HG02642 (cell line): ENCODE data around the gene PWWP2B.
"Not testable (repeated sequence)": the region's sequence is repeated elsewhere in the genome, so short reads cannot be mapped to it uniquely, and the experiment has no call there.

ENCODE experiments used
- ATAC-seq: cut with Tn5 transposase; IDR thresholded peaks from one replicate; pipeline ENCODE4 v1.9.1; 2021; ENCODE audit warnings: mild to moderate bottlenecking; ENCODE audit not compliant: unreplicated experiment, poor library complexity

The PWWP2B gene

DNA sequence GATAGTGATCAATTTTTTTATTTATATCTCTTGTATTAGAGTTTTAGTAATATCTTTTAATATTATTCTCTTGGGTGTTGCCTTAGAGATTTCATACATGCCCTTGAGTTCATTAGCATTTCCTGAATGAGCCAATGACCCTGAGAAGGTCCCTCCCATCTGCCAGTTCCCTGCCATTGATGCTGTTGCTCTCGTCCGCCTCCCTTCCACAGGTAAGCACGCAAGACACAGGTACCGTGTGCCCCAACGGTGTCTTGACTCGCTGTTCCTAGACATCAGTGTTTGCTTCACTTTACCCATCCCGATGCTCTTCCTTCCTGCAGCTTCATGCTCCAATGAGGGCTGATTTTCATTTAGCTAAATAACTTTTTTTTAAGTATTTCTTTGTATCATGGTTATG is 19.7 kb upstream of the PWWP2B start:
- no peak for ATAC-seq

- ATAC-seq, result not testable (repeated sequence)
Measured at GRCh38 chr10:132379026-132379425, 18.0 kb upstream of the PWWP2B start.

DNA sequence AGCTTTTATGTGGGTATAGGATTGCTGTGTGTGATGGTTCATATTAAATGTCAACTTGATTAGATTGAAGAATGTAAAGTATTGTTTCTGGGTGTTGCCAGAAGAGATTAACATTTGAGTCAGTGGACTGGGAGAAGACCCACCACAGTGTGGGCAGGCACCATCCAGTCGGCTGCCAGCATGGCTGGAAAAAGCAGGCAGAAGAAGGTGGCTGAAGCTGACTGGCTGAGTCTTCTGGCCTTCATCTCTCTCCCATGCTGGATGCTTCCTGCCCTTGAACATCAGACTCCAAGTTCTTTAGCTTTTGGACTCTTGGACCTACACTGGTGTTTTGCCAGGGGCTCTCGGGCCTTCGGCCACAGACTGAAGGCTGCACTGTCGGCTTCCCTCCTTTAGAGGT is 16.0 kb upstream of the PWWP2B start:
- not testable (repeated sequence) for ATAC-seq

- ATAC-seq, result no peak
Measured at GRCh38 chr10:132381741-132382140, 15.3 kb upstream of the PWWP2B start.

DNA sequence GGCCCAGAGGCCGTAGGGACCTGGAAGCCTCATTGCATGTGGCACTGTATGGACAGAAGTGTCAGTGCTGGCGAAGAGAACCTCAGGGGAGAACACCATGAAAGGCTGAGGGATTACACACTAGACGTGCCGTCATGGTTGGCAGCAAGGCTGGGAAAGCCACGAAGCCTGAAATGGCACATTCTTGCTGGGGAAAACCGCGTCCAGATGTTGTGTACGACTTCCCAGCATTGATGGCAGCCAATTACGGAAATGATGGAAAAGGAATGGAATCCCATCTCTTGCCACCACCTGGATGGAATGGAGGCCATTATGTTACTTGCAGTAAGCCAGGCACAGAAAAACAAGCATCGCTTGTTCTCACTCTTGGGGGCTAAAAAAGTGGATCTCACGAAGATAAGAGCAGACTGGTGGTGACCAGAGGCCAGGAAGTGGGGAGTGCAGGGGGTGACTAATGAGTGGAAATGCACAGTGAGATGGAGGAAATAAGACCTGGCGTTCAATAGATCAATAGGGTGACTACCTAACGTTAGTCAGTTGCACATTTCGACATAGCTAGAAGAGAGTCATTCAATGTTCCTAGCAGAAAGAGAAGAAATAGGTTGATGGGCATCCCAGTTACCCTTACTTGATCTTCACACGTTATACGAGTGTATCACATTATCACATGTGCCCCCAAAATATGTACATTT is 14.6 kb upstream of the PWWP2B start:
- no peak for ATAC-seq

- ATAC-seq, result no peak
Measured at GRCh38 chr10:132383101-132383500, 13.9 kb upstream of the PWWP2B start.

GRCh38 chr10:132383751-132384196 is 13.2 kb upstream of the PWWP2B start:
- no peak for ATAC-seq

DNA sequence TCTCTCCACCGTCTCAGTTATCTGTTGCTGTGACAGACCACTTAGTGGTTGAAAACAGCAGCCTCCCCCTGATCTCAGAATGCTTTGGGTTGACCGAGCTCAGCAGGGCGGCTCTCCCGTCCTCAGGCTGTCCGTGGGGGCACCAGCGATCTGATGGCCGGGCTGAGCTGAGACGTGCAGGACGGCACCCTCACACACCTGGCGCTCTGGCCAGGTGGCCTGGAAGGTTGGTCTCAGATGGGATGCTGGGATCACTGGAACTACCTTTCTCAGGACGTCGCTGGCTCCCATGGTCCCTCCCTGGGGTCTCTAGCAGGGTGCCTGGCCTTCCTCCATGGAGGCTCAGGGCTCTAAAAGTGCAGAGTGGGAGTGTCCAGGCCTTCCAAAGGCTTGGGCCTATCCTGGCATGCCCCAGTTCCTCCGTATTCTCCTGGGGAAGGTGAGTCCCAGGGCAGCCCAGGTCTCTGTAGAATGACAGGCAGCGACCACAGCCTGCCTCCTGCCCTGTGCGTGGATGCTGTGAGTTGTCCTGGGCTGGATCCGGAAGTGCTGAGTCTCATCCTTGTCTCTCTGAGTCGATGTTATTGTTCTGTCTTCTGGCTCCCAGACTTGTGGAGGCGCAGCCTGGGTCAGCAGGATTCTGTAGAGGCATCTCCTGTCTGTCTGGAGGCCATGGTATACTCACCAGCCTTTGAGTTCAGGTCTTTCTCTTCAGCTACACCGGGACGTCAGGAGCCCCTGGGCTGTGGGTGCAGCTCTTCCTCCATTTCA is 12.2 kb upstream of the PWWP2B start:
- ATAC-seq, result no peak

GRCh38 chr10:132385389-132385667 is 11.7 kb upstream of the PWWP2B start:
- ATAC-seq, result no peak

DNA sequence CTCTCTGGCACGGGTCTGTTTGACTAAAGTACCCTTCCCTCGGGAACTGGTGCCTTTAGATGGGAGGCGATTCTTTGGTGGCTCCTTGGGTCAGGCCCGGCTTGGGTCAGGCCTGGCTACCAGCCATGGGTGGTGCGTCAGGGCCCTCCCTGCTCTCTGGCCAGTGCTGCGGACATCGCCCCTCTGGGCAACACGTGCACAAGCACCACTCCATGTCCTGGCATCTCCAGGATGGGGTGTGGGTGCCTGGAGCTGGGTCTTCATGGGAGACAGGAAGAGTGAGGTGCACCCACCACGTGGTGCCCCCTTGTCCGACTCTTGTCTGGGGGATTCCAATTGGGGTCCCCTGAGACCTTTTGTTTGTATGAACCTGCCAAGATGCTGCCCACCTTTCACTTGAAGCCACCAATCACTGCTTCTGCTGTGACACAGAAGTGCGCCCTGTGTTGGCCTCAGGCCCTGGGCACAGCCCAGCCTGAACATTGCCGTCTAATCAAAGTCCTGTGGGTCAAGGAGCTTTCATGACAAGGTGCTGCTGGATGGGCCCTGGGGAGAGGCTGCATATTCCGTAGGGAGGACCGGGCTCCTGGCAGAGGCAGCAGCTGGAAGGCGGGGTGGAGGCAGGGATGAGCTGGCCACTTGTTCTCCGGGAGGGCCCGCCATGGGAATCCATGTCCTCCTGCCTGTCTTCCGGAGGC is 11.1 kb upstream of the PWWP2B start:
- ATAC-seq, result no peak

DNA sequence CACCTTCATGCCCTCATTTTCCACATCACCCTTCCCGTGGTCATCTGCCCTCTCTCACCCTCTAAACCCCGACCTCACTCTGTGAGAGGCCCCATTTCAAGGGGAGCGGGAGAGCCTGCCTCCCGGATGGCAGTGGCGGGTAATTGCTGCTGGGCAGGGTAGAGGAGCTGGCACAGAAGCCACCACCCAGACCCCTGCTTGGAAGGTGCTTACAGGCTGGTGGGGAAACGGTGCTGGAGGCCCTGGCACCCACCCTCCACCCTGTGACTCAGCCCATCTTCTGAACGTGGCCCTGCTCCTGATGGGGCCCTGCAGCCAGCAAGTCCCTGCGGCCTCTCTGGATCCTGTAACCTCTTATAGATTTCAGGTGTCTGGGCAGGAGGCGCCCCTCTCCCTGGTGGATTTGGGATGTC is 10.6 kb upstream of the PWWP2B start:
- no peak for ATAC-seq

DNA sequence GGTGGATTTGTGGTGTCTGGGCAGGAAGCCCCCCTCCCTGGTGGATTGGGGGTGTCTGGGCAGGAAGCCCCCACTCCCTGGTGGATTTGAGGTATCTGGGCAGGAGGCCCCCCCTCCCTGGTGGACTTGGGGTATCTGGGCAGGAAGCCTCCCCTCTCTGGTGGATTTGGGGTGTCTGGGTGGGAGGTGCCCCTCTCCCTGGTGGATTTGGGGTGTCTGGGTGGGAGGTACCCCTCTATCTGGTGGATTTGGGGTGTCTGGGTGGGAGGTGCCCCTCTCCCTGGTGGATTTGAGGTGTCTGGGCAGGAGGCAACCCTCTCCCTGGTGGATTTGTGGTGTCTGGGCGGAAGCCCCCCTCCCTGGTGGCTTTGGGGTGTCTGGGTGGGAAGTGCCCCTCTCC is 10.1 kb upstream of the PWWP2B start:
- not testable (repeated sequence) for ATAC-seq

DNA sequence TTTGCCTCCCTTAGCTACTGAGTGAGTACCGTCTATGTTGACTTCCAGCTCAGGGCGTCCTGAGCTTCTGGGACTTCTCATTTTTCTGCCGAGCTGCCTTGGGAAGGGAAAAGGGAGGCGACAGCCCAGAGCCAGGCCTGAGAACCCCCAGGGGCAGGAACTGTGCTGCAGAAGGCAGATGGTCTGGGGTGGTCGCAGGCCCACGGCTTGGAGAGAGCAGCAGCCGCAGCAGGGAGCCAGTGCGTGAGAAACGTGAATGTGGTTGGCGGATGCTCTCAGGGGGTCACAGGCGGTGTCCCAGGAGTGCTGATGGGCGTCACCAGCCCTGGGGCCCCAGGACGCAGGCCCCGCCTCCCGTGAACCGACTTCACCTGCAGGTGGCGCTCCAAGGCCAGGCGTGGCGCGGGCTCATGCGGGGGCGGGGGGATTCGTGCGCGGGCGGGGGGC is 9.2 kb upstream of the PWWP2B start:
- no peak for ATAC-seq

DNA sequence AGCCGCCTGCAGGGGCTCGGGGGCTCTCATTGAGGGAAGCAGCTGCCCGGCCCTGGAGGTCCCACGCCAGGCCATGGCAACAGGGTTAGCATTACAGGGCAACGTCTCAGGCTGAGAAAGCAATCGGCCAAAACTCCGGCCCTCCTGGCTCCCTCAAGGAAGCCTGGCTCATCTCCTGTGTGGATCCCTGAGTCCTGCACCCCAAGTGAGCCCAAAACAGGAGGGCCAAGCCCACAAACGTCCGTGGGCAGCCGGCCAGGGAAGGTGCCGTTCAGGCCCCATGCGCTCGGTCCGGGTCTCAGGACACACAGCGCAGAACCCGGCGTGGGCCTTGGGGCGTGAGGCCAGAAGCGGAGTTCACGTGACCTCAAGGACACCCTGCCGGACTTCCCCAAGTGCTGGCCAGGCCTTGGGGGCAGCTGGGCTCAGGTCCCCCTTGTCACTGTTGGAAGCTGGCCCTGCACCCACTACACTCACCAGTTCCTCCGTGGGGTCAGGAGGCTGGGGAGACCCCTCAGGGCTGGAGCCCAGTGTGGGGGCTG is 8.0 kb upstream of the PWWP2B start:
- no peak for ATAC-seq

DNA sequence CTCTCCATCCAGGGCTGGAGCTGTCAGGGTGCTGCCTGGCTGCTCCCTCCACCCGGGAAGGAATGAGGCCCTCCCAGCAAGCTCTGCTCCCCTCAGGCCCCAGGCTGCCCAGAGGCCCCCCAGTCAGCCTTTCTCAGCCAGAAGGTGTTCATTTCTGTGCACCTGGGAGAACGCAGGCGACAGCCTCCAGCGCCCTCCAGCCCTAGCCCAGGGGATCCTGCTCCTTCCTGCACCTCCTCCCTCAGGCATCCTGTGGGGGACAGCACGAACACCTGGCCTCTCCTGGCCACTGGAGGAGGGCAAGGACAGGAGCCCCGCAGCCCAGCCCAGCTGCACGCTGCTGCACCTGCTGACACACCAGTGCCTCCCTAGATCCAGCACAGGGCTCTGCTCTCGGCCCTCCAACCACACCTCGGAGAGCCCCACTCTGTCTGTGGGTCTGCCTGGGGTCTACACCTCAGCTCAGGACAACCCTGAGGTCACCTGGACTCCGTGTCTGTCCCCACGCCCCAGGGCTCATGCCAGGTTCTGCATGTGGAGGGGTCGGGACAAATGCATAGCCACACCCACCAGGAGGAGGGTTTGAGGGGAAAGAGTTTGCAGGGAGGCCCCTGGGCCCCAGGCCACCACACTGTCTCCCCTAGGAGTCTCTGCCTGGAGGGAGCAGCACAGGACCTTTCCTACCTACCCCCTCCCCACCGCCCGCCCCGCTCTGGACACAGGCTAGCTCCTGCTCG is 7.4 kb upstream of the PWWP2B start:
- no peak for ATAC-seq

DNA sequence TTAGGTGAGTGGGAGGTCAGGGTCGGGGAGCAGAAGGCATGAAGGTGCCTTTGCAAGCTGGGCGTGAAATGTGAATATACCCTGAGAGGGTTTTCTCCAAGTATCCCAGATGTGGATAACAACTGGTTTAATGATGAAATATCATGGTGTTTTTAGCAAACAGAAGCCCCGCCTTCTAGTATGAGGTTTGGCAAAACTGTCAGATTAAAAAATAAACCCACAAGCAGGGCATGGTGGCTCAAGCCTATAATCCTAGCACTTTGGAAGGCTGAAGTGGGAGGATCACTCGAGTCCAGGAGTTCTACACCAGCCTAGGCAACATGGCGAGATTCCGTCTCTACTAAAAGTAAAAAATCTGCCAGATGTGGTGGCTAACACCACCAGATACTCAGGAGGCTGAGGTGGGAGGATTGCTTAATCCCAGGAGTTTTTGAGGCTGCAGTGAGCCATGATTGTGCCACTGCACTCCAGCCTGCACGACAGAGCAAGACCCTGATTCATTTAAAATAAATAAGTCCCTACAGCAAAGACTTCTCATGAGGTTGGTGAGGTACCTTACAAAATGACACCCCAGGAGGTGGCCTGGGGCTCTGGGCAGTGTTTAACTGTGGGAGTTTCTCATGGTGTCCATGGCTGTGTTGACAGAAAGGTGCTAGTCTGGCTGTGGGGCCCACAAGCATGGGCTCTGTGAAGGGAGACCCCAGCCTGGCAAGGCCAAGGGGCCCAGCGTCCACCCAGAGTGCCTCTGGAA is 6.7 kb upstream of the PWWP2B start:
- no peak for ATAC-seq

- no peak for ATAC-seq
Measured at GRCh38 chr10:132390921-132391675, 5.9 kb upstream of the PWWP2B start.

DNA sequence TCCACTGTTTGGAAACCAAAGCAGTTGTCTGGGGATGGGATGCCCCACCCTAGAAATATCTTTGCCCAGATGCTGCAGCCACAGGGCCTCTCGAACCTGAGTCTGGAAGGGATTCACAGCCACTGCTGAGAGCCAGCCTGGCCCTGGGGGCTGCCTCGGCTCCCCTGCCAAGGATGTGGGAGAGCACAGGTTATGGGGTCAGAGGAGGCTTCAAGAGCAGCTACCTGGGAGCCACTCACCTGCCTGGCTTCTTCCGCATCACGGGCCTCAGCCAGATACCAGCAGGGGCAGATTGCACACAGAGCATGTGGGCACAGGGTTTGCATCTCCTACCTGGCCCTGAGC is 5.4 kb upstream of the PWWP2B start:
- no peak for ATAC-seq

- ATAC-seq, result no peak
Measured at GRCh38 chr10:132392184-132392800, 4.7 kb upstream of the PWWP2B start.
